Posterior cingulate gyrus (tissue), 11 donors: ENCODE data around the gene COG5.
A peak's percentile ranks its signal among the peaks of the same experiment; 100 is the strongest.

Experiments
- DNase-seq, 10 donors: peaks; one replicate each; pipeline versions ENCODE4 v3.0.0 to v3.0.0-alpha.2; 2020 to 2021; ENCODE audit warnings: mixed read lengths in 3 of 10
- intact Hi-C: fragments of 100-400 bp; cut with DNase I; formaldehyde crosslinking; loops from one replicate; pipeline ENCODE4 v1.15.1; 2023

Gene COG5

GRCh38 chr7:107302250-107302847 is 261.4 kb downstream of the COG5 start:
- intact Hi-C loops = no loop called here
- DNase-seq = no peak

- DNase-seq = no peak
- intact Hi-C loops = no loop called here
Observed at GRCh38 chr7:107294182-107294581, 269.5 kb downstream of the COG5 start.

GRCh38 chr7:107292591-107292990 is 271.1 kb downstream of the COG5 start:
- intact Hi-C loops = no loop called here
- DNase-seq = no peak

- intact Hi-C loops = no loop called here
- no peak for DNase-seq
Observed at GRCh38 chr7:107291434-107291833, 272.3 kb downstream of the COG5 start.

GRCh38 chr7:107286751-107287621 is 276.7 kb downstream of the COG5 start:
- intact Hi-C loops = no loop called here
- no peak for DNase-seq

GRCh38 chr7:107284911-107285479 is 278.7 kb downstream of the COG5 start:
- intact Hi-C loops = no loop called here
- no peak for DNase-seq

- intact Hi-C loops = no loop called here
- DNase-seq = no peak
Observed at GRCh38 chr7:107277331-107277730, 286.4 kb downstream of the COG5 start.

GRCh38 chr7:107276220-107276827 is 287.4 kb downstream of the COG5 start:
- DNase-seq = no peak

GRCh38 chr7:107274506-107274905 is 289.2 kb downstream of the COG5 start:
- intact Hi-C loops = no loop called here
- DNase-seq = no peak

More at GRCh38 chr7:107276220-107276827, 287.4 kb downstream of the COG5 start:
- intact Hi-C loops = no loop called here

- intact Hi-C loops = no loop called here
- DNase-seq = no peak
Observed at GRCh38 chr7:107269790-107270189, 293.9 kb downstream of the COG5 start.

GRCh38 chr7:107268594-107268993 is 295.1 kb downstream of the COG5 start:
- DNase-seq = no peak
- intact Hi-C loops = no loop called here

- DNase-seq = no peak
- intact Hi-C loops = no loop called here
Observed at GRCh38 chr7:107267138-107267537, 296.6 kb downstream of the COG5 start.

GRCh38 chr7:107264723-107265122 is 299.0 kb downstream of the COG5 start:
- DNase-seq = no peak
- intact Hi-C loops = no loop called here

GRCh38 chr7:107262857-107263256 is 300.9 kb downstream of the COG5 start:
- no peak for DNase-seq
- intact Hi-C loops = no loop called here

- intact Hi-C loops = no loop called here
- no peak for DNase-seq
Observed at GRCh38 chr7:107258737-107259136, 305.0 kb downstream of the COG5 start.

- DNase-seq = no peak
- intact Hi-C loops = no loop called here
Observed at GRCh38 chr7:107255602-107256001, 308.1 kb downstream of the COG5 start.

GRCh38 chr7:107254398-107254985 is 309.2 kb downstream of the COG5 start:
- peak in 1 of 10 donors; percentile 13 for DNase-seq

GRCh38 chr7:107253599-107253998 is 310.1 kb downstream of the COG5 start:
- peak in 7 of 10 donors; percentile 15 to 89 (median 48) for DNase-seq
- intact Hi-C loops = no loop called here

More at GRCh38 chr7:107254398-107254985, 309.2 kb downstream of the COG5 start:
- intact Hi-C loops = no loop called here

- intact Hi-C loops = no loop called here
- DNase-seq = no peak
Observed at GRCh38 chr7:107251963-107252362, 311.8 kb downstream of the COG5 start.

GRCh38 chr7:107248551-107249316 is 315.0 kb downstream of the COG5 start:
- no peak for DNase-seq
- intact Hi-C loops = no loop called here
